A549 (cell line): ENCODE measurements around the gene ZBTB2. TPM values are rescaled to one million over a fixed set of nuclear protein-coding genes. Genes with fewer than 3 reads are reported as not detected.

Experiments
- ATAC-seq, 2 experiments: fragments of 200-7000 bp in 1 of 2; fragments of >200 bp in 1 of 2; cut with Nextera tagmentation in 1 of 2; cut with Tn5 transposase in 1 of 2; 3 replicates each; pipeline versions ENCODE4 v1.8.0 to v1.9.1; 2018 to 2020; ENCODE audit warnings: mild to moderate bottlenecking in 1 of 2, moderate library complexity in 1 of 2
- CTCF ChIA-PET: fragments of 300-600 bp; sonication (Branson Sonifier 250); formaldehyde crosslinking; extraction: SDS; loops from one replicate; lab custom pipeline; 2021; ENCODE audit warnings: antibody characterized with exemption, inconsistent platforms; lab: Yijun Ruan, JAX
- POLR2A ChIA-PET: fragments of 350-600 bp; formaldehyde crosslinking; extraction: SDS; loops from one replicate; lab custom pipeline; 2021; ENCODE audit warnings: antibody characterized with exemption, inconsistent platforms; lab: Yijun Ruan, JAX
- DNase-seq, 2 experiments: peaks; one replicate each; pipeline versions ENCODE4 v3.0.0 to v3.0.0-alpha.2; 2011 to 2016; ENCODE audit warnings: low read depth in 1 of 2, low spot score in 1 of 2
- FAIRE-seq: peaks from 2 replicates; lab custom pipeline; 2011; peaks lifted over from hg19 to GRCh38; lab: Jason Lieb, UNC
- H3K27ac ChIP-seq, 2 experiments: fragments of >200 bp; sonication (Bioruptor Twin); formaldehyde crosslinking; 3 replicates each; pipeline ENCODE4 v1.5.1; 2016 to 2017
- H3K4me1 ChIP-seq: fragments of >200 bp; sonication (Bioruptor Twin); formaldehyde crosslinking; 3 replicates; pipeline ENCODE4 v1.6.1; 2016
- H3K4me2 ChIP-seq: fragments of >200 bp; sonication (Bioruptor Twin); formaldehyde crosslinking; 3 replicates; pipeline ENCODE4 v1.6.1; 2016
- H3K4me3 ChIP-seq: fragments of >200 bp; sonication (Bioruptor Twin); formaldehyde crosslinking; 3 replicates; pipeline ENCODE4 v1.5.1; 2016
- H3K9me3 ChIP-seq: fragments of >200 bp; sonication (Bioruptor Twin); formaldehyde crosslinking; 3 replicates; pipeline ENCODE4 v1.6.1; 2016
- ATOH8 ChIP-seq: fragments of 250-450 bp; sonication (Bioruptor Pico); IDR thresholded peaks from 2 replicates; pipeline ENCODE4 v1.5.0; 2020; ENCODE audit warnings: low read depth, mild to moderate bottlenecking, moderate library complexity
- BHLHE40 ChIP-seq: IDR thresholded peaks from 2 replicates; pipeline ENCODE4 v1.6.1; 2012; ENCODE audit warnings: low read depth, low read length, inconsistent platforms
- CBX2 ChIP-seq: fragments of 200-600 bp; sonication (generic); IDR thresholded peaks from 2 replicates; pipeline ENCODE4 v1.6.1; 2016; ENCODE audit warnings: low read depth, mild to moderate bottlenecking, borderline replicate concordance
- CTCF ChIP-seq: fragments of >200 bp; sonication (Bioruptor Twin); formaldehyde crosslinking; IDR thresholded peaks from 3 replicates; pipeline ENCODE4 v1.5.1; 2016
- EHF ChIP-seq: fragments of 250-450 bp; sonication (Bioruptor Pico); IDR thresholded peaks from 2 replicates; pipeline ENCODE4 v1.5.0; 2020; ENCODE audit warnings: mild to moderate bottlenecking
- EP300 ChIP-seq, 2 experiments: fragments of >200 bp; sonication (Bioruptor Twin); formaldehyde crosslinking; IDR thresholded peaks; 2 replicates in 1 of 2; 3 replicates in 1 of 2; pipeline ENCODE4 v1.6.1; 2016 to 2017
- HDAC2 ChIP-seq: fragments of 200-600 bp; sonication (generic); IDR thresholded peaks from 2 replicates; pipeline ENCODE4 v1.6.1; 2016
- HOXB13 ChIP-seq: fragments of 250-450 bp; sonication (Bioruptor Pico); IDR thresholded peaks from 2 replicates; pipeline ENCODE4 v1.5.0; 2020; ENCODE audit warnings: low read depth, mild to moderate bottlenecking, moderate library complexity
- POLR2A ChIP-seq: IDR thresholded peaks from 2 replicates; pipeline ENCODE4 v1.6.1; 2012; ENCODE audit warnings: mild to moderate bottlenecking, low read length
- RARB ChIP-seq: fragments of 250-450 bp; sonication (Bioruptor Pico); IDR thresholded peaks from 2 replicates; pipeline ENCODE4 v1.8.0; 2021; ENCODE audit warnings: mild to moderate bottlenecking, moderate library complexity
- REST ChIP-seq: fragments of 200-600 bp; sonication (generic); IDR thresholded peaks from 2 replicates; pipeline ENCODE4 v1.6.1; 2016; ENCODE audit warnings: antibody characterized with exemption, mild to moderate bottlenecking, moderate library complexity
- RFX5 ChIP-seq: fragments of 450-650 bp; IDR thresholded peaks from 2 replicates; pipeline ENCODE4 v1.7.1; 2014; ENCODE audit warnings: antibody characterized with exemption, mild to moderate bottlenecking, moderate library complexity
- SREBF2 ChIP-seq: fragments of 450-650 bp; IDR thresholded peaks from 2 replicates; pipeline ENCODE4 v1.6.1; 2014; ENCODE audit warnings: mild to moderate bottlenecking, moderate library complexity
- ZSCAN20 ChIP-seq: fragments of 250-450 bp; sonication (Bioruptor Pico); IDR thresholded peaks from 2 replicates; pipeline ENCODE4 v1.8.0; 2022; ENCODE audit warnings: mild to moderate bottlenecking, moderate library complexity
- WGBS: methylation state at CpG from one replicate; pipeline ENCODE4 v1.1.6; 2017; ENCODE audit errors: missing lambda C conversion rate; 5-methylcytosine and 5-hydroxymethylcytosine counted together
- polyA plus RNA-seq, 4 experiments: library from polyadenylated mRNA; depleted of rRNA in 3 of 4; stranded (reverse); fragments of >200 nt; fragmentation: RNase III in 1 of 4; extraction: RNeasy Plus Mini Kit Qiagen cat#74134 plus additional on column Dnase treatment in 1 of 4; gene quantifications; 2 replicates in 3 of 4; 3 replicates in 1 of 4; pipeline ENCODE4 v1.2.3, GENCODE V29; 2011 to 2017

Gene ZBTB2
- polyA plus RNA-seq, 2 of the 4 experiments (the other 2 are of a cell fraction): 10.8 to 17.3 TPM

- TF ChIP-seq REST: no peak
- TF ChIP-seq POLR2A: no peak
- no peak for TF ChIP-seq RFX5
- no peak for TF ChIP-seq ATOH8
- no peak for TF ChIP-seq RARB (CRISPR knock-in tag)
Observed at GRCh38 chr6:151376440-151376839, 14.9 kb downstream of the ZBTB2 start (continued).

- Histone ChIP-seq H3K27ac (peak overlapping the region in 1 of 2 experiments; percentile 46; a peak in 1 of 6 replicates), H3K9me3 (no peaks in the 10 kb centered on the region), H3K4me2 (no peak overlapping the region), H3K4me1 (peaks cover 16% of the 10 kb centered on the region; the same call in 2 of the 3 replicates), H3K4me3 (no peak overlapping the region)
- TF ChIP-seq ZSCAN20 (CRISPR knock-in tag) (no peak), RARB (CRISPR knock-in tag) (no peak), HOXB13 (CRISPR knock-in tag) (no peak)
- no peak for DNase-seq
- FAIRE-seq: no peak
- CTCF ChIA-PET: no interaction called here
- POLR2A ChIA-PET: interaction anchor here (2.3 kb wide), 1 partner anchor 14 kb away, joined by 19 read pairs; no protein-coding TSS in a partner anchor
- whole genome bisulfite sequencing: 82% methylated on average over 2 of the region's 2 CpGs
- ATAC-seq: no peak
Observed at GRCh38 chr6:151375833-151376232, 15.5 kb downstream of the ZBTB2 start.

GRCh38 chr6:151374036-151374683 lies 17.2 kb downstream of the ZBTB2 start:
- WGBS: 81% methylated on average over 5 of the region's 5 CpGs
- CTCF ChIA-PET: interaction anchor here (0.7 kb wide), 2 partner anchors 50 to 359 kb away, joined by 3 to 4 read pairs; no protein-coding TSS in a partner anchor
- TF ChIP-seq HDAC2: no peak
- TF ChIP-seq, all 56 proteins: peak for 0
- H3K27ac ChIP-seq: peak overlapping the region; percentile 67 to 70
- ATAC-seq: peak in 1 of 2 experiments; percentile 42; a peak in 3 of 6 replicates
- peaks cover 16% of the 10 kb centered on the region; the same call in 2 of the 3 replicates for H3K4me1 ChIP-seq
- POLR2A ChIA-PET: interaction anchor here (0.9 to 2.3 kb wide), 2 partner anchors 14 to 16 kb away, joined by 4 to 19 read pairs; no protein-coding TSS in a partner anchor
- no peak for FAIRE-seq
- H3K9me3 ChIP-seq: no peaks in the 10 kb centered on the region
- peak overlapping the region; percentile 85 for H3K4me2 ChIP-seq
- no peak for DNase-seq
- no peak overlapping the region for H3K4me3 ChIP-seq

GRCh38 chr6:151372164-151372563 lies 19.2 kb downstream of the ZBTB2 start:
- TF ChIP-seq BHLHE40 (no peak), CBX2 (no peak), RARB (CRISPR knock-in tag) (no peak)
- Histone ChIP-seq H3K27ac (no peak overlapping the region), H3K4me2 (no peak overlapping the region), H3K4me1 (peaks cover 16% of the 10 kb centered on the region; the same call in 2 of the 3 replicates), H3K4me3 (no peak overlapping the region), H3K9me3 (no peaks in the 10 kb centered on the region)
- 89% methylated on average over 5 of the region's 5 CpGs for WGBS
- DNase-seq: no peak
- ATAC-seq: no peak
- ChIA-PET CTCF (no interaction called here), POLR2A (no interaction called here)
- FAIRE-seq: no peak

- ChIA-PET POLR2A (no interaction called here), CTCF (interaction anchor here (0.6 to 1.5 kb wide), 7 partner anchors 10 to 478 kb away, joined by 3 to 6 read pairs (median 4); no protein-coding TSS in a partner anchor)
- Histone ChIP-seq H3K4me1 (peaks cover 16% of the 10 kb centered on the region; the same call in 2 of the 3 replicates), H3K9me3 (no peaks in the 10 kb centered on the region), H3K4me2 (no peak overlapping the region), H3K27ac (no peak overlapping the region), H3K4me3 (no peak overlapping the region)
- FAIRE-seq (no peak), ATAC-seq (peak; percentile 72 to 79), DNase-seq (peak in 1 of 2 experiments; percentile 29)
- WGBS: 72% methylated on average over 6 of the region's 6 CpGs
- no peak for TF ChIP-seq SREBF2
- 0 out of 3 replicates have a peak, but pooled peaks have one; percentile 17 for TF ChIP-seq CTCF
- no peak for TF ChIP-seq EP300 (IDR thresholded peaks at IDR 0.05)
- no peak for TF ChIP-seq EHF
Observed at GRCh38 chr6:151370509-151371078, 20.8 kb downstream of the ZBTB2 start.
